NCI-H82 (cell line): Measurements from ENCODE around the gene HIGD1C.
"Not testable (repeated sequence)": the region's sequence is repeated elsewhere in the genome, so short reads cannot be mapped to it uniquely, and the experiment has no call there.

Source experiments
- DNase-seq: peaks from one replicate; lab custom pipeline; 2025; lab: John Stamatoyannopoulos, UW

HIGD1C gene

DNA sequence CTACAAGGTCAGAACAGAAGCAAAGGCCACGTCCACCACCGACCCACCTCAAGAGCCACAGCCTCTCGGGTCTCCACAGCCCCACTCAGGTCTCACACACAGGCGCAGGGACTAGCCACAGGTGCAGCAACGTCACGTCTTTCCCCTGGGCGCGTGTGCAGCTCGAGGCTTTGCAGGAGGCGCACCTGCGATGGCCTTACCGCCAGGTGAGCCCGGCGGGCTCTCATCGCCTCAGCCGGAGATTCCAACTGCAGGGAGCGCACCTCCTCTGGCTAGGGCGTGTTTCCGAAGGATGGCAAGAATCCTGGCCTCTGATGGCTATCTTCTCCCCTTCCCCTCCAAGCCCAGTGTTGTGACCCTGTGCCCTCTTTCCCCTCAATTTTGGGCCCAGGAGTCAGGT is at the start of gene HIGD1C:
Gene HIGD1C, plus strand, starts transcription at position 35 of the 400 bp plus-strand sequence. CDS start 1,455 bp downstream, outside the sequence.
- DNase-seq = no peak

DNA sequence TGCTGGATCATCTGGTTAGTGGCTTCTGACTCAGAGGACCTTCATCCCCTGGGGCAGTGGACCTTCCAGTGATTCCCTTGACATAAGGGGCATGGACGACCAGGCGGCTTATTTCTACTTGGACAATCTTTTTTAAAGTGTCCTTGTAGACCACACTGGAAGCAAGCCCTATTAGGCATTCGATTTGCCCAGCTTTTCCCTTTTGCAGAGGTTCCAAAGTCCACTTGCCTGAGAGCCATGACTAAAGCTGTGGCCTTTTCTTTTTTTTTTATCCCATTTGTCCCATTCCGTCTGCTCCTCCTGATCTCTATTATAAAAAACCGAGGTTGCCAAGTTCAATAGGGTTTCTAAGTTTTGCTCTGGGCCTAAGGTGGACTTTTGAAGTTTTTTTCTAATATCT is 43.9 kb upstream of the HIGD1C start:
- DNase-seq = not testable (repeated sequence)

GRCh38 chr12:50912361-50912760 is 40.0 kb upstream of the HIGD1C start:
- not testable (repeated sequence) for DNase-seq

GRCh38 chr12:50913224-50913623 is 39.1 kb upstream of the HIGD1C start:
- DNase-seq = no peak

DNA sequence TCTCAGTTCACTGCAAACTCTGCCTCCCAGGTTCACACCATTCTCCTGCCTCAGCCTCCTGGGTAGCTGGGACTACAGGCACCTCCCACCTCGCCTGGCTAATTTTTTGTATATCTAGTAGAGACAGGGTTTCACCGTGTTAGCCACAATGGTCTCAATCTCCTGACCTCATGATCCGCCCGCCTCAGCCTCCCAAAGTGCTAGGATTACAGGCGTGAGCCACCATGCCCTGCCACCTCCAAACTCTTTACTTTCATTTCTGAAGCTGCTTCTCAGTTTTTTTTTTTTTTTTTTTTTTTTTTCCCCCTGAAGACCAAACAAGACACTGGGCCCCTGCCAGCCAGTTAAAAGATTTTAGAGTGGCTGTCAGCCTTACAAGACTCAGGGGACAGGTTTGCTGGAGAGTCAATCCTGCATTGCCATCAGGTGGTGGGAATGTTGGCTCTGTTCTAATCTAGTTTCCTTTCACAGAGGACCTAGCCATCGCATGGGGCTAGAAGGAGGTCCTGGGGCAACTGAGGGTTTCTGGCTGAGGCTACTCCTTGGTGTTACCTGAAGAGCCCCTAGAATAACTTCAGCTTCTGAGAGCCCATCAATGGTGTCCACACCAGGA is 37.4 kb upstream of the HIGD1C start:
- no peak for DNase-seq

- no peak for DNase-seq
Observed at GRCh38 chr12:50916292-50916691, 36.1 kb upstream of the HIGD1C start.

GRCh38 chr12:50918584-50919316 is 33.6 kb upstream of the HIGD1C start:
- DNase-seq = peak; percentile 85

DNA sequence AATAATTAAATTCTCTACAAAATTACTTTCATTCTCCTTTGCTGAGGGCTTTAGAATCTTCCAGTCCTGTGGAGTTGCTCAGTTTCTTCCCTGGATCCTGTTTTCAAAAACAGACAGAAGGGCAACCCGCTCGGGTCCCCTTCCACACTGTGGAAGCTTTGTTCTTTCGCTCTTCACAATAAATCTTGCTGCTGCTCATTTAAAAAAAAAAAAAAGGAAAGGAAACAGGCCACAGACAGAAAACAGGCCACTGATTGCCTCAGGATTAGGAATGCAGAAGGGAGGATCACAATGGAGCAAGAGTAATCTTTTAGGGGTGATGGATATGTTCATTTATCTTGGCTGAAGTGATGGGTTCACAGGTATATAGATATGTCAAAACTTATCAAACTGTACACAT is 29.5 kb upstream of the HIGD1C start:
- peak; percentile 35 for DNase-seq

GRCh38 chr12:50923361-50924130 is 28.8 kb upstream of the HIGD1C start:
- DNase-seq = no peak

- peak; percentile 24 for DNase-seq
Observed at GRCh38 chr12:50924131-50924438, 28.3 kb upstream of the HIGD1C start.

- peak; percentile 92 for DNase-seq
Observed at GRCh38 chr12:50924439-50925341, 27.7 kb upstream of the HIGD1C start.

DNA sequence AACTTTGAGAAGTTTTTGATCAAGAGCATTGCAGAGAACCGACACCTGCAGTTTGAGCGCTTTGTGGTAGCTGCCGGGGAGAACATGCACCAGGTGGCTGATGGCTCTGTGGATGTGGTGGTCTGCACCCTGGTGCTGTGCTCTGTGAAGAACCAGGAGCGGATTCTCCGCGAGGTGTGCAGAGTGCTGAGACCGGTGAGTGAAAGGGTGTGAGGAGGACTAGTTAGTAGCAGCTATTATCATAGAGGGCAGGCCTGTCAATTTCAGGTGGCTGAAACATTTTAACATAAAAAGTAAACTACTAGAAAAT is 27.0 kb upstream of the HIGD1C start:
- DNase-seq = peak; percentile 68

GRCh38 chr12:50925920-50926319 is 26.4 kb upstream of the HIGD1C start:
- no peak for DNase-seq

DNA sequence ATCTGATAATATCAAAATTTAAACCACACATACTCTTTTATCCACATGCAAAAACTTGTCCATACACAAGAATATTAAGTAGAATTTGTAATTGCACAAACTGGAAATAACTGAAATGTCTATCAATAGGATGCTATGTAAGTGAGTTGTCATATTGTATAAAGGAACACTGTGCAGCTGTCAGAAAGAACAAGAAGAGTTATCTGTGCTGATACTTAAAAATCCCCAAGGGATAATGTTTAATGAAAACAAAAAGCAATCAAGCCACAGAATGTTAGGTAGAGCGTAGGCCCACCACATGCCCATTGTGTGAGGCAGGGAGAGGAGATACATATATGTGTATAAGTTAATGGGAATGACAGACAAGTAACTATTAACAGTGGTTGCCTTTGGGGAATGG is 25.9 kb upstream of the HIGD1C start:
- DNase-seq = no peak

GRCh38 chr12:50926932-50927331 is 25.4 kb upstream of the HIGD1C start:
- DNase-seq = not testable (repeated sequence)

DNA sequence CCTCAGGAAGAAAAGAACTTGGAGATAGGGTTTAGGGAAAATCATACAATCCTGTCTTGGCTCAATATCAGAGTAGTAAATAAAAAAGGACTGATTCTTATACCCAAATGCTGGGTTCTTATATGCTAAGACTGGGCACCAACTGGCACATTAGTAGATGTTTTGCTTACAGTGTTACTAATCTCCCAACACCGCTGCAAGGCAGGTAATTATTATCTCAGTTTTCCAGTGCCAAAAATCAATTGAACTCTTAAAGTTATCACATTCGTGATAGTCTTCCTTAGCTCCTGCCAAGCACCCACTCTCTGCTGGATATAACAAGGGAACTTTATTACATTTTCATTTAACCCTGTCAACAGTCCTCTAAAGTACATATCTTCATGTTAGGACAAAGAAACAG is 25.0 kb upstream of the HIGD1C start:
- DNase-seq = no peak

DNA sequence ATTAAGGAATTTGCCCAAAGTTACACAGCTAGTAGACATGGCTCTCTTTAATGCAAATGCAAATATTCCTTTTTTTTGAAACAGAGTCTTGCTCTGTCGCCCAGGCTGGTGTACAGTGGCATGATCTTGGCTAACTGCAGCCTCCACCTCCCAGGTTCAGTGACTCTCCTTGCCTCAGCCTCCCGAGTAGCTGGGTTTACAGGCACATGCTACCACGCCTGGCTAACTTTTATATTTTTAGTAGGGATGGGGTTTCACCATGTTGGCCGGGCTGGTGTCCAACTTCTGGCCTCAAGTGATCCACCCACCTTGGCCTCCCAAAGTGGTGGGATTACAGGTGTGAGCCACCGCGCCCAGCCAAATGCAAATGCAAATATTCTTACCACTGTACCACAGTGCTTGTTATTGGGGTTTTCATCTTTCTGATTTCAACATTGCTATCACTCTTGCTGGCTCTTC is 24.5 kb upstream of the HIGD1C start:
- DNase-seq = no peak

- no peak for DNase-seq
Observed at GRCh38 chr12:50928392-50928791, 24.0 kb upstream of the HIGD1C start.

- no peak for DNase-seq
Observed at GRCh38 chr12:50929831-50930230, 22.5 kb upstream of the HIGD1C start.

- not testable (repeated sequence) for DNase-seq
Observed at GRCh38 chr12:50930477-50930876, 21.9 kb upstream of the HIGD1C start.

- no peak for DNase-seq
Observed at GRCh38 chr12:50932787-50933280, 19.5 kb upstream of the HIGD1C start.
